Prostate gland (tissue), 2 donors: ENCODE measurements around the gene PCLO.

Experiments used
- CTCF ChIP-seq, 4 experiments: fragments of 200-600 bp in 2 of 4; fragments of 450-650 bp in 2 of 4; sonication (generic) in 2 of 4; IDR thresholded peaks; 1 replicate in 3 of 4; 2 replicates in 1 of 4; pipeline ENCODE4 v1.5.1; 2016 to 2019; ENCODE audit warnings: antibody characterized with exemption in 4 of 4, mild to moderate bottlenecking in 2 of 4, moderate library complexity in 2 of 4
- POLR2A ChIP-seq: fragments of 450-650 bp; IDR thresholded peaks from one replicate; pipeline ENCODE4 v1.6.1; 2016; ENCODE audit warnings: antibody characterized with exemption, mild to moderate bottlenecking
- POLR2AphosphoS5 ChIP-seq: sonication (generic); formaldehyde crosslinking; IDR thresholded peaks from one replicate; pipeline ENCODE4 v1.6.1; 2017; ENCODE audit warnings: antibody characterized with exemption

- no peak for TF ChIP-seq POLR2AphosphoS5
- no peak for TF ChIP-seq CTCF (IDR thresholded peaks at IDR 0.05)
- no peak for TF ChIP-seq POLR2A
These were observed 130.5 kb downstream of the PCLO start for GRCh38 chr7:83032195-83032594.
